ENCODE results near the gene KAZN. TPM values are rescaled to one million over a fixed set of nuclear protein-coding genes. Genes with fewer than 3 reads are reported as not detected.

KAZN gene
- total RNA-seq, 1 donor from 2014 or later = 9.4 TPM

- peaks cover 2% of the 10 kb centered on the region for H3K27me3 ChIP-seq (ENCODE audit: insufficient read depth, low read length)
- H3K9me3 Mint-ChIP-seq (ENCODE audit: unreplicated experiment) = no peaks in the 10 kb centered on the region
- no peaks in the 10 kb centered on the region for H3K79me2 ChIP-seq (ENCODE audit: insufficient read depth, low read length)
- H3K4me1 ChIP-seq (ENCODE audit: insufficient read depth, low read length) = peaks cover 5% of the 10 kb centered on the region
- no peak overlapping the region for H2AFZ ChIP-seq (ENCODE audit: low read depth, low read length)
- H3K27me3 Mint-ChIP-seq (ENCODE audit: low read depth, unreplicated experiment) = peaks cover 7% of the 10 kb centered on the region
- no peak overlapping the region for H3K9ac ChIP-seq (ENCODE audit: low read length)
- peaks cover 20% of the 10 kb centered on the region for H3K4me1 Mint-ChIP-seq (ENCODE audit: low read depth, unreplicated experiment)
- H3K9me3 ChIP-seq (ENCODE audit: insufficient read depth, low read depth, low read length) = no peaks in the 10 kb centered on the region
- peak overlapping the region; percentile 82 for H3K27ac Mint-ChIP-seq (ENCODE audit: unreplicated experiment)
- peaks cover 11% of the 10 kb centered on the region for H4K20me1 ChIP-seq (ENCODE audit: insufficient read depth, low read length)
- no peak for TF ChIP-seq CTCF (IDR thresholded peaks at IDR 0.05; ENCODE audit: insufficient read depth, low read depth, low read length)
- no peak for TF ChIP-seq EZH2 (IDR thresholded peaks at IDR 0.05; ENCODE audit: insufficient read depth, low read length)
- DNase-seq (ENCODE audit: low read depth) (no peak), FAIRE-seq (no peak)
- H3K36me3 ChIP-seq (ENCODE audit: insufficient read depth, low read length) = no peaks in the 10 kb centered on the region
- peak overlapping the region; percentile 21 for H3K4me2 ChIP-seq (ENCODE audit: low read length)
- H3K27ac ChIP-seq (ENCODE audit: low read depth, low read length) = no peak overlapping the region
- peaks cover 6% of the 10 kb centered on the region for H3K36me3 Mint-ChIP-seq (ENCODE audit: low read depth, unreplicated experiment)
- H3K4me3 Mint-ChIP-seq (ENCODE audit: unreplicated experiment) = no peak overlapping the region
- H3K4me3 ChIP-seq (ENCODE audit: insufficient read depth, low read depth, low read length) = no peak overlapping the region
These were observed 560.7 kb downstream of the KAZN start for GRCh38 chr1:15159166-15159555.

- FAIRE-seq = no peak
- Mint-ChIP-seq H3K4me3 (ENCODE audit: unreplicated experiment) (no peak overlapping the region), H3K27ac (ENCODE audit: unreplicated experiment) (no peak overlapping the region), H3K36me3 (ENCODE audit: low read depth, unreplicated experiment) (peaks cover 4% of the 10 kb centered on the region), H3K27me3 (ENCODE audit: low read depth, unreplicated experiment) (peaks cover under 1% of the 10 kb centered on the region), H3K9me3 (ENCODE audit: unreplicated experiment) (no peaks in the 10 kb centered on the region), H3K4me1 (ENCODE audit: low read depth, unreplicated experiment) (peaks cover 16% of the 10 kb centered on the region)
- no peak overlapping the region for H2AFZ ChIP-seq (ENCODE audit: low read depth, low read length)
- no peaks in the 10 kb centered on the region for H3K4me1 ChIP-seq (ENCODE audit: insufficient read depth, low read length)
- H3K36me3 ChIP-seq (ENCODE audit: insufficient read depth, low read length) = no peaks in the 10 kb centered on the region
- no peak for TF ChIP-seq CTCF (IDR thresholded peaks at IDR 0.05; ENCODE audit: insufficient read depth, low read depth, low read length)
- TF ChIP-seq EZH2 (IDR thresholded peaks at IDR 0.05; ENCODE audit: insufficient read depth, low read length) = no peak
- no peaks in the 10 kb centered on the region for H3K27me3 ChIP-seq (ENCODE audit: insufficient read depth, low read length)
- H3K4me3 ChIP-seq (ENCODE audit: insufficient read depth, low read depth, low read length) = no peak overlapping the region
- no peaks in the 10 kb centered on the region for H3K9me3 ChIP-seq (ENCODE audit: insufficient read depth, low read depth, low read length)
- no peak overlapping the region for H3K27ac ChIP-seq (ENCODE audit: low read depth, low read length)
- H4K20me1 ChIP-seq (ENCODE audit: insufficient read depth, low read length) = peaks cover 2% of the 10 kb centered on the region
- H3K79me2 ChIP-seq (ENCODE audit: insufficient read depth, low read length) = no peaks in the 10 kb centered on the region
- no peak for DNase-seq (ENCODE audit: low read depth)
- H3K4me2 ChIP-seq (ENCODE audit: low read length) = no peak overlapping the region
- H3K9ac ChIP-seq (ENCODE audit: low read length) = no peak overlapping the region
These were observed 562.1 kb downstream of the KAZN start for GRCh38 chr1:15160626-15161025.

- H3K4me1 Mint-ChIP-seq (ENCODE audit: low read depth, unreplicated experiment) = peaks cover 23% of the 10 kb centered on the region
- H3K27ac Mint-ChIP-seq (ENCODE audit: unreplicated experiment) = no peak overlapping the region
- Histone ChIP-seq H4K20me1 (ENCODE audit: insufficient read depth, low read length) (no peaks in the 10 kb centered on the region), H2AFZ (ENCODE audit: low read depth, low read length) (no peak overlapping the region), H3K4me3 (ENCODE audit: insufficient read depth, low read depth, low read length) (no peak overlapping the region), H3K36me3 (ENCODE audit: insufficient read depth, low read length) (no peaks in the 10 kb centered on the region), H3K9me3 (ENCODE audit: insufficient read depth, low read depth, low read length) (no peaks in the 10 kb centered on the region), H3K4me1 (ENCODE audit: insufficient read depth, low read length) (peaks cover 9% of the 10 kb centered on the region), H3K27me3 (ENCODE audit: insufficient read depth, low read length) (no peaks in the 10 kb centered on the region), H3K27ac (ENCODE audit: low read depth, low read length) (no peak overlapping the region), H3K4me2 (ENCODE audit: low read length) (no peak overlapping the region), H3K9ac (ENCODE audit: low read length) (no peak overlapping the region), H3K79me2 (ENCODE audit: insufficient read depth, low read length) (no peaks in the 10 kb centered on the region)
- TF ChIP-seq EZH2 (IDR thresholded peaks at IDR 0.05; ENCODE audit: insufficient read depth, low read length) = no peak
- TF ChIP-seq CTCF (IDR thresholded peaks at IDR 0.05; ENCODE audit: insufficient read depth, low read depth, low read length) = no peak
- no peak for FAIRE-seq
- H3K27me3 Mint-ChIP-seq (ENCODE audit: low read depth, unreplicated experiment) = no peaks in the 10 kb centered on the region
- no peak overlapping the region for H3K4me3 Mint-ChIP-seq (ENCODE audit: unreplicated experiment)
- no peaks in the 10 kb centered on the region for H3K9me3 Mint-ChIP-seq (ENCODE audit: unreplicated experiment)
- no peaks in the 10 kb centered on the region for H3K36me3 Mint-ChIP-seq (ENCODE audit: low read depth, unreplicated experiment)
- no peak for DNase-seq (ENCODE audit: low read depth)
These were observed 568.9 kb downstream of the KAZN start for GRCh38 chr1:15167386-15167785.
